NCI-H1694 (cell line): ENCODE data around the gene ERAP2.
"Not testable (repeated sequence)": the region's sequence is repeated elsewhere in the genome, so short reads cannot be mapped to it uniquely, and the experiment has no call there.

Experiments
- DNase-seq: peaks from one replicate; lab custom pipeline; 2025; lab: John Stamatoyannopoulos, UW

ERAP2 gene

DNA sequence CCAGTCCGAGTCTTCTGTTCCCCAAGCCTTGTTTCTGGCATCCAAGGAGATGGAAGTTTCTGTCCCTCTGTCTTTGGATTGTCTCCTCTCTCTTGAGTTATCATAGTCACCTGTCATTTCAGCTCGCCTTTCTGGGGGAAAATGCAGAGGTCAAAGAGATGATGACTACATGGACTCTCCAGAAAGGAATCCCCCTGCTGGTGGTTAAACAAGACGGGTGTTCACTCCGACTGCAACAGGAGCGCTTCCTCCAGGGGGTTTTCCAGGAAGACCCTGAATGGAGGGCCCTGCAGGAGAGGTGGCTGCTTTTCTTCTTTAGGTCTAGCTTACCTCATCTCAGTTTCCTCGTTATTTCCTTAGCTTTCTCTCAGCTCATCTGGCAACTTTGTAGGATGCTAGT, 25.1 kb downstream of the ERAP2 start:
- no peak for DNase-seq

DNA sequence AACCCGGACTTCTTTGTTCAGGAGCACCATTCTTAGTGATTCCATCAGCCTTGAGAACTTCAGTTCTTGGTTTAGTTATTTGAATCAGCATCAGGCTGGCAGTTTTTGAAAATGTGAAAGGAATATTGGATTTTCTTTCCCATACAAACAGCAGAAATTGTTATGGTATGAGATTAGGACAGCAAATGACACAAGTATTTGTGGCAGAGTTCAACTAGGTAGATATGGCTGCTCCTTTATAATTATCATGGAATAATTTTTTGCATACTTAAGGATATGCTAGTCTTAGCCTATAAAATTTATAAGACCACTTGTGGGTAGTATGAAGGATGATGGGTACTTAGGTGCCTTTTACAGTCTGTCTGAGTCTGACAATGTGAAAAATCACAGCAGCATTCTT, 25.5 kb downstream of the ERAP2 start:
- no peak for DNase-seq

DNA sequence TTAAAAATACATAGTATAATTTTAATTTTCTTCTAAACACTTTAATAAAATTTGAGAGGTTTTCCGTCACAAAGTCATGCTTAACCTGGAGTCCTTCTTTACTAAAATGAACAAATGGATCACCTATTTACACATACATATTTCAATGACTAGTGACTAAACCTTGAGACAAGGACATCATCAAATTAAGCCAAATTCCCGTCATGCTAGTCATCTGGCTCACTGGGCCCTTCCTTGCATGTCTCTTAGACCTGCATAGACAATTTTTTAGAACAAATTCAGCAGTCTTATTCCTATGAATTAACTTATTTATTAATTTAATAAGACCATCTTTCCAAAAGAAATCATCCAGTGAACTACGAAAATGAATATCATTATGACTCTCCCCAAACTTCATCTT, 26.6 kb downstream of the ERAP2 start:
- DNase-seq: no peak

DNA sequence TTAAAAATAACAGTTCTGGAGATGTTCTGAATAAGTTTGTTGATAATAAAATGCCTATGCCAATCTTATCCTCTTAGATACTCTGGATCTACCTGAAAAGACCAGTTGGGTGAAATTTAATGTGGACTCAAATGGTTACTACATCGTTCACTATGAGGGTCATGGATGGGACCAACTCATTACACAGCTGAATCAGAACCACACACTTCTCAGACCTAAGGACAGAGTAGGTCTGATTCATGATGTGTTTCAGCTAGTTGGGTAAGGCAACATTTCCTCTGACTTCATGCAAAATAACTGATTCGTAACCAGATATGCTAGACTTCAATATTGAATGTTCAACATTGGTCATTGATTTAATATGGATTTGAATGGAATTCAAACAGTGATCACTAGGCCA, 27.0 kb downstream of the ERAP2 start:
- DNase-seq: no peak

DNA sequence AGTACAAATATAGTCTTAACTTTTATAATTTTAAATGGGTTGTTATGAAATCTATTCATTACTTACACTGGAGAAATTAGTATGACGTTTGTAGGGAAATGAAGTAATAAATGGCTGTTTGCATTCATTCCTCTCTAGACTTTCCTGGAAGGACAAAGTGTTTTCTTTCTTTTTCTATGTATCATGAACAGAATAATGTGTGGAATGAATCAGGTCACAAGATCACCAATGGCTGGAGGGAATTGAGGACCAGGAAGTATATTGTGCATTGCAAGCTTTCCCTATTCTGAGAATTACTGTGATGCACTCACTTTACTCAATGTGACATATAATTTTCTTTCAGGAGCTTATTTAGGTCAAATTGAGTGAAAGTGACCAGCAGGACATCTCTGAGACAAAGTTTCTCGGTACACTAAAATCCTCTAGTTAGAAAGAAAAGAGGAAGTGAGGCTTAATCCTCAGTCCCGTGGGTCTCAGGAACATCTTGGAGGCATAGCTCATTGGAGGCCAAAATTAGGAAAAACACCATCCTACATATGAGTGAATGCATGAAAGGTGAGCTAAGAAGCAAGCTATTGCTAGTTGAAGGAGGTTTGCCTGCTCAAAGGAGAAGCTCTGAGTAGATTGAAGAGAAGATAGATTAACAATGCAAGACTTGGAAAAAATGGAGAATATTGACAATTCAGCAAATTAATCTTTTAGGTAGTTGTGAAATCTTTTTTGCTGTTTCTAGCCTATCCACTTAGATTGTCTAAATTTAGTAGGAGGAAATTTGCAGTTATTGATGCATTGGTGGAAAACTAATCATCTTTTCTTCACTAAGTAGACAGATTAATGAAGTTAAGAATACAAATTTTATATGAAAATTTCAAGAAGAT, 28.0 kb downstream of the ERAP2 start:
- DNase-seq: no peak

DNA sequence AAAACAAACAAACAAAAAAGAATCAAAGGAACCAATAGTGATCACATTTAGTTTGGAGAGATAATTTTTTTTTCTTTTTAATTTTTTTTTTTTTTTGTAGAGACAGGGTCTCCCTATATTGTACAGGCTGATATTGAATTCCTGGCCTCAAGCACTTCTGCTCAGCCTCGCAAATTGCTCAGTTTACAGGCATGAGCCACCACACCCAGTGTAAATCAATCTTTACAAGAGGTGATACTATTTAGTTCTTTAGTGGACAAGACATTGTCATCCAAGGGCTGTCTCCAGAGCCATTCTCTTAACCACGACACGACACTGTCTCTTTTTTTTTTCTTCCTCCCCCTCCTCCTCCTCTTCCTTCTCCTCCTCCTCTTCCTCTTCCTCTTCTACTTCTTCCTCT, 29.6 kb downstream of the ERAP2 start:
- DNase-seq: no peak

DNA sequence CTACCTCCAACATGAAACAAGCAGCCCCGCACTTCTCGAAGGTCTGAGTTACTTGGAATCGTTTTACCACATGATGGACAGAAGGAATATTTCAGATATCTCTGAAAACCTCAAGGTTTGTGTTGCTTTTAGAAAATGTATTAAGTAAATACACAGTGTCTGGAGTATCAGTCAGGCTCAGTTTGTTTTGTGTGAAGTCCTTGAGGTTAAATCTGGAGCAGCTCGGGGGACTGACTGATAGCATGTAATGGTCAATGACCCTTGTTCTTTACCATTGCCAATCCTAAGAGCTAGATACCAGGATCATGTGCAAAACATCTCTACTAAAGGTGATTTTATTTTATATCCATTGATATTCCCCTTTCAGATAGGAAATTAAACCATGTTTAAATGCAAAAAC, 32.7 kb downstream of the ERAP2 start:
- DNase-seq: no peak

DNA sequence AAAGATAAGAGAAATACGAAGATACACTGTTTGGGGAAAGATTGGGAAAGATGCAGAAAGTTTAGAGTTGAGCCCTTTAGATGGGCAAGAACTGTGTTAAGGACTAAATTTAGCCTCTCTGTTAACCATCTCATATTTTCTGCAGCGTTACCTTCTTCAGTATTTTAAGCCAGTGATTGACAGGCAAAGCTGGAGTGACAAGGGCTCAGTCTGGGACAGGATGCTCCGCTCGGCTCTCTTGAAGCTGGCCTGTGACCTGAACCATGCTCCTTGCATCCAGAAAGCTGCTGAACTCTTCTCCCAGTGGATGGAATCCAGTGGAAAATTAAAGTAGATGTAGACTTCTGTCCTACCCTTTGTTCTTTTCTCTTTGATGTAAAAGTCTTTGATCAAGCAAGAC, 33.1 kb downstream of the ERAP2 start:
- DNase-seq: no peak

DNA sequence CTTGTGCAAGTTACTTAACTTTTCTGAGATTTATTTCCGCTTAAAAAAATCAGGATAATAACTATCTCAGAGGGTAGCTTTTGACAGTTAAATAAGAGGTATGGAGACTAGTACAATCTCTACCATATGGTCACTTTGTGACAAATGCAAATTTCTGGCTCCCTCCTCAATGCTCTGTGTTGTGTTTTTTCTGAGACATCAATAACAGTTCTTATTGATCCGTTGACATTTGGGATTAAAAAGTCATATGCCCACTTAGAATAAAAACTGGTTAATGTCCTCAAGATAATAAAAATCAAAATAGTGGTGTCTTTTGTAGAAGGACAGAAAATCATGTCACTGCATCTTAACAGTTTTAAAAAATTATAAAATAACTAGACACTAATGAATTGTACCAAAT, 34.8 kb downstream of the ERAP2 start:
- DNase-seq: no peak

DNA sequence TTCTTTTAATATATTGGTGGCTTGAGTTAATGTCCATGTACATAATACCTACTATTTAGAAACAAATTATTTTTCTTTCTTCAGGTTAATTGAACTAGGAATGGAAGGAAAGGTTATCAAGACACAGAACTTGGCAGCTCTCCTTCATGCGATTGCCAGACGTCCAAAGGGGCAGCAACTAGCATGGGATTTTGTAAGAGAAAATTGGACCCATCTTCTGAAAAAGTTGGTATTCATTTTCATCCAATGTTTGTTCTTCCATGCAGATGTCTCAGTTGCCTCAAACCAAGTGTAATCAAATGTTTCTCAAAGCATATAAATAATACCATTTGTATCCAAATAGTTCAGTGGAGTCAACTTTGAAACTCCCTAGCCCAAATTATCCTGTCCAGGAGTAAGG, 36.9 kb downstream of the ERAP2 start:
- no peak for DNase-seq

DNA sequence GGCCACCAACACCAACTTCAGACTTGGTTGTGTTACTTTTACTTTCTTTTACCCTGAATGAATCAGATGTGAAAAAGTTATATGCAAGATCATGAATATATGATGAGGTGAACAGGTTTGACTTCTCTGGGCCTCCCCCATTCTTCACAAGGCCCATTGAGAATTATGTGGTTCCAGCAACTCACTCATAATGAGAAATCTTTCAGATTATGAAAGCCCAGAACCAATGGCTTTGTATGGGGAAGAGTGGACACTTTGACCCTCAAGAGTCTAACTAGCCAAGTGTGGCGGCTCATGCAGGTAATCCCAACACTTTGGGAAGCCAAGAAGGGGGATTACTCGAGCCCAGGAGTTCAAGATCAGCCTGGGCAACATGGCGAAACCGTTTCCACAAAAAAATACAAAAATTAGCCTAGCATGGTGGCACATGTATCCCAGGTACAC, 43.5 kb downstream of the ERAP2 start:
- DNase-seq: no peak

DNA sequence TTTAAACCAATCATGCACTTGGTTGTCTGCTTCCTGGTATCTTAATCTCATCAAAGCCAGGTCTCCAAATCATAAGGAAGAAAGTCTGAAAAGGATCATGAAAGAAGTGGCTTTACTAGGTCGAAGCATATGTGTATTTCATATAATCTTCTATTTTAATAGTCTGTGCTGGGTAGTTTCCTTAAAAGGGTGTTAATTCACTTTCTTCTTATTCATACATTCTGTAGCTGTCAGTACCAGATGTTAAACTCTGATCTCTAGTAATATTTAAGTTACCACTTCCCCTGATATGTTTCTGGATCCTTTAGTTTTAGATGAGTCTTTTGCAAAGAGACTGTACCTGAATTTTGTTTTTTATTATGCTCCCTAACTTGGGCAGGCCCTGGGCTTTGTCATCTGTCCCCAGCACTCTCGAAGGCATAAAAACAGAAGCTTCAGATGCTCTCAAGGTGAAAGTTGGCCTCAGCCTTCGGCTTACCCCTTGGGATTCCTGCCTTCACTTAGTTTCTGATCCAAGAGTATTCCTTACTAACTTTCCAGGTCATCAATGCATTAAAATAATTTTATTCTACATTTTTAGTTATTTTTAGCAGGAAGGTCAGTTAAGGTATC, 44.5 kb downstream of the ERAP2 start:
- DNase-seq: no peak

DNA sequence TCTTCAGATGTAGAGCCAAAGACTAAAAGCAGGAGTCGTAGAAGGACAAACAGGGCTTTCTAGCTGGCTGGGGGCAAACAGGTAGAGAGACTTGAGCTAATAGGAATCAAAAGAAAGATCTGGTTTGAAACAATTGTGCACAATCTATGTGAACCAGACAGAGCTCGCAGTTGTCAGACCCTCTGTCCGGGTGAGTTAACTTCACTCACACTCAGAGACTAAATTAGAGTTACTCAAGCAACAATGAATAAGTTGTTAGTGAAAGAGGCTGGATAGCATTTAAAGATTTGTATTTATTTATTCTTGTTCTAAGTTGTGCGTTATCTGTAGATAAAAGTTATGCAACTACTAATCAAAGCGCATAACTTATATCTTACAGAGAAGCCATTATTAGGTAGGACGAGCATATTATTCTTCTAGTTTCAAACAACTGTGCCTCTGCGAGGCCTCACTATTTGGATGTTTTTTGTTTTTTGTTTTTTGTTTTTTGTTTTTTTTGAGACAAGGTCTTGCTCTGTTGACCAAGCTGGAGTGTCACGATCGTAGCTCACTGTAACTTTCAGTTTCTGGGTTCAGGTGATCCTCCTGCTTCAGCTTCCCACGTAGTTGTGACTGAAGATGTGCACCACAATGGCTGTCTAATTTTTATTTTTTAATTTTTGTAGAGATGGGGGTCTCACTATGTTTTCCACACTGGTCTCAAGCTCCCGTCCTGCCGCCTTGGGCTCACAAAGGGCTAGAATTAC, 46.4 kb downstream of the ERAP2 start:
- no peak for DNase-seq

DNA sequence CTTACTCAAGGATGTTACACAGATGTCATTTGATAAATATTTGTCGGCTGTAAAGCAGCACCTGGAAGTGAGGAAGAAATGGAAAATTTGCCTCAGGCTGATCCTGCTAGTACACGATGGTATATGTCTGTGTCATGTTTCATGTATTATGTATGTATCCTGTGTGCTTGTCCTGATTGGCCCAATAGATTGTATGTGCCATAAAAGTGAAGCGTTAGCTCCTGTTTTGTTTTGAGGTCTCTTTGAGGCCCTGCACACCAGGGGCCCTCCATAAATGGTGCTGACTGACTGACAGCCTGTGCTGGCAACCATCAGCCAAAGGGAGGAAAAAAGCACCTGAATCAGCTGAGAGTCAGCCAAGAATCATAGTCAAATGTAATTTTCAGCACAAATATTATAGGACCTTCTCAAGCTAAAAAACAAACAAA, 47.7 kb downstream of the ERAP2 start:
- DNase-seq: no peak

DNA sequence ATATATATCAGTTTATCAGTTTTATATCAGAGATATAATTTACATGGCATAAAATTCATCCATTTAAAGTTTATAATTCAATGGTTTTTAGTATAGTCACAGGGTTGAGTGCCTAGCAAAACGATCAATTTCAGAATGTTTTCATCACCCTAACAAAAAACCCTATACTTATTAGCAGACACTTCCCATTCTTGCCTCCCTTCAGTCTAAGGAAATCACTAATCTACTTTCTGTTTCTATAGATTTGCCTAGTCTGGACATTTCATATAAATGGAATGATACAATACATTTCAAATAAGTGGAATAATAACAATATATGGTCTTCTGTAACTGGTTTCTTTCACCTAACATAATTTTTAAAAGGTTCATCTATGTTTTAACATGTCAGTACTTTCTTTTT, 50.0 kb downstream of the ERAP2 start:
- DNase-seq: no peak

DNA sequence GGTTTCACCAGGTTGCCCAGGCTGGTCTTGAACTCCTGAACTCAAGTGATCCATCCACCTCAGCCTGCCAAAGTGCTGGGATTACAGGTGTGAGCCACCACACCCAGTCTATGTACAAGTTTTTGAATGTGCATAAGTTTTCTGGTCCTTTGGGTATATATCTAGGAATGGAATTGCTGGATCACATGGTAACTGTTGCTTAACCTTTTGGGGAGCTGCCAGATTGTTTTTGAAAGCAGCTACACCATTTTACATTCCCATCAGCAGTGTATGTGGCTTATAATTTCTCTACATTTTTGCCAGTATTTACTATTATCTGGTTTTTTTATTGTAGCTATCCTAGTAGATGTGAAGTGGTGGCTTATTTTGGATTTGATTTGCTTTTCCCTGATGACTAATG, 50.7 kb downstream of the ERAP2 start:
- no peak for DNase-seq

DNA sequence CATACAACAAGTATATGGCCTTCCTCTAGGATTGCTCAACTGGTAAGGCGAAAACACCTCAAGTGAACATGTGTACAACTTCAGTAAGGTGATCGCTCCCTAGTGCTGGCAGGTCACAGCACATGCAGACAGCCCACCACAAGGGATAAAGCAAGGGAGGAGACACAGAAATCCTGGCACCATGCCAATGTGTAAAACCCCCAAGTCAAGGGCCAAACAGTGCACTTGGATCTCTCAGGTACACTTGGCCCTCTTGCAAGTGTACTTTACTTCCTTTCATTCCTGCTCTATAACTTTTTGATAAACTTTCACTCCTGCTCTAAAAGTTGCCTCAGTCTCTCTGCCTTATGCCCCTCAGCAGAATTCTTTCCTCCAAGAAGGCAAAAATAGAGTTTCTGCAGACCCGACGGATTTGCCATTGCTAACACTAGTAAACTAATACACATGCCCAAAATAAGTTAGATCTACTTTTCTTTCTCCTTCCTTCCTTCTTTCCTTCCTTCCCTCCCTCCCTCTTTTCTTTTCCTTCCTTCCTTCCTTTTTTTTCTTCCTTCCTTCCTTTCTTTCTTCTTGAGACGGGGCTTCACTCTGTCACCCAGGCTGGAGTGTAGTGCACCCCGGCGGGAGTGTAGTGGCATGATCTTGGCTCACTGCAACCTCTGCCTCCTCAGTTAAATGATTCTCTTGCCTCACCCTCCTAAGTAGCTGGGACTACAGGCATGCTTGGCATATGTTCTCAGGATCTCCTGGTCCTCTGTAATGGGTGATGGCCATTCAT, 52.8 kb downstream of the ERAP2 start:
- DNase-seq: no peak

DNA sequence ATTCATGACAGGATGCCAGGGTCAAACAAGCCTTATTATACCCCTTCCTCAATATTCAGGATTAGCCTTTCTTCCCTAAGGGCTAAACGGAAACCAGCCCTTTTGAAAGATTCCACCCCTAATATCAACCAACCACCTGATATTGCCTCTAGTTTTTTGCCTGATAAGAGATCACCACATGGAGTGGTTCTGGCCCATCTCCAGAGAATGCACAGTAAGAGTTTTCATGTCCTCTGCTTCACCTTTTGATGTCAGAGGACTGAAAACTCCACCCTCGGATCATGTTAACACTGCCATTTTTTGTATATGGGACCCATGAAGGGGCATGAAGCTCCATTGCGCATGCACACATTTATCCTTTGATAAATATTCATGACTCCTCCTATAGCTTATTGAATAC, 53.8 kb downstream of the ERAP2 start:
- no peak for DNase-seq

DNA sequence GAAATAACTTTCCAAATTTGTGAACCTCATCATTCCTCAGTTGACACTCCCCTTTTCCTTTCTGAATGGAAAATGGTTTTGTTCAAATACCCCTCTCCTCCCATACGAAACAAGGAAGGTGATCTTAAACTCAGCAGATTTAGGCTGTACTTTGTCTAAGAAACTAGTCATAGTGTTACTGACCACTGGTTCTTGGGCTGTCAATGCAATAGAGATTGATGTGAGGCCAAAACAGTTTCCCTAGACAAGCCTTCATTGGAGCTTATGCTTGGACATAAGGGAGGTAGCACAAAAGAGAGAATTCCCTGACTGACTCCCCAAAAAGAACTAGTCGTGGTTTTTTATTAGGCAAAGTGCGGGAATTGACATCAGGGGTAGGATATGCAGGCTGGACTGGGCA, 54.3 kb downstream of the ERAP2 start:
- no peak for DNase-seq

DNA sequence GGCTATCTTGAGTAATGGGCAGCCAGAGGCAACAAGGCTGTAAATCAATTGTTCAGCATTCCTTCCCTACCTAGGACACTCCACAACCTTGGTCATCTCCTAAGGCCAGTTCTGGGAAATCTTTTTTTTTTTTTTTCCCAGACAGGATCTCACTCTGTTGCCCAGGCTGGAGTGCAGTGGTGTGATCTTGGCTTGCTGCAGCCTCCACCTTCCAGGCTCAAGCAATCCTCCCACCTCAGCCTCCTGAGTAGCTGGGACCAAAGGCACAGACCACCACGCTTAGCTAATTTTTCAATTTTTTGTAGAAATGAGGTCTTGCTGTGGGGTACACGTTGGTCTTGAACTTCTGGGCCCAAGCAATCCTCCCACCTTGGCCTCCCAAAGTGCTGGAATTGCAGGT, 54.7 kb downstream of the ERAP2 start:
- not testable (repeated sequence) for DNase-seq

DNA sequence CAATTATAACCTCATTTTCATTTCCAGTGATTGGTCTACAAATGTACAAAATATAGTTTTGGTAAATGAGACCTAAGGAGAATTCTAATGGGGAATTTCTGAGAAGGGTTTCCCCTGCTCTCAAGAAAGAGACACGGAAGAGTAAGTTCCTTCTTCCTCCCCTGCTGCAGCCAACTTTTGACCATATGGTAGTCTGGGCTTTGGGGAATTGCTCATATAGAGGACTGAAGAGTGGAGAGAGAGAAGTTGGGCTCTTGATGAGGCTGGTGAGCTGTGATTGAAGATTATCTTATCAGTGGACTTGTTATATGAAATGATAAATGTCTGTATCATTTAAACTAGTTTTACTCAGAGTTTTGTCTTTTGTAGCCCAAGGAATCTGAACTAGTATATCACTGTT, 55.3 kb downstream of the ERAP2 start:
- DNase-seq: no peak

DNA sequence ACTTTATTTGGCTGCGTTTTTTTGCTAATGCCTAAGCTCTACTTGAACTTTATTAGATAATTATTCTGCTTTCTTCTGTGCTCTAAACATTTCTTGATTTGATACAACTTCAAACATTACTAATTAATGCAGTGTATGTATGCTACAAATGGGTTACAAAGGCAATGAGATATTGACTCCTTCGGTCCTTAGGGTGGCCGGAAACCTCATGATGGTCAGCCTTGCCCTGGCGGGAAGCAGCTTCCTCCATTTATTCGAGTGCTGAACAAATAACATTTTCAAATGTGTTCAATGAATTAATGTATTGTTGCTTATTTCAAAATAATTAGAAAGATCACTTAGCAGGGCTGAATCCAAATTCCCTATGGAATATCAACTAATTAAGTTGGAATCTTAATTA, 55.7 kb downstream of the ERAP2 start:
- DNase-seq: no peak
